ENCODE results near the gene SERPINA6.

DNA sequence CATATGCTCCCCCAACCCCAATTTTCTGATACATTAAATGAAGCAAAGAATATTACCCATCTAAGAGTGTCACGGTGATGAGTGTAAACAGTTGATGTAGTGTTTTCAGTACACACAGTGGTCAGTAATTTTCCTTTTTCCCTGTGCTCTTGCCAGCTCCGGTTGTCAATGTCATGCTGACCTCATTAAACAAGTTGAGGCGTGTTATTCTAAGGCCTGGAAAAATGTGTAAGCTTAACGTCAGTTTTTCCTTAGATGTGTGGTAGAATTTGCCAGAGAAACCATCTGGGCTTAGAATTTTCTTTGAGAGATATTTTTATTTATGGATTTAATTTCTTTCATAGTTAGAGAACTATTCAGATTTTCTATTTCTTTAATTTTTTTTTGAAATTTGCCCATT, 11.7 kb upstream of the SERPINA6 start:
- TF ChIP-seq, protein P1, sequence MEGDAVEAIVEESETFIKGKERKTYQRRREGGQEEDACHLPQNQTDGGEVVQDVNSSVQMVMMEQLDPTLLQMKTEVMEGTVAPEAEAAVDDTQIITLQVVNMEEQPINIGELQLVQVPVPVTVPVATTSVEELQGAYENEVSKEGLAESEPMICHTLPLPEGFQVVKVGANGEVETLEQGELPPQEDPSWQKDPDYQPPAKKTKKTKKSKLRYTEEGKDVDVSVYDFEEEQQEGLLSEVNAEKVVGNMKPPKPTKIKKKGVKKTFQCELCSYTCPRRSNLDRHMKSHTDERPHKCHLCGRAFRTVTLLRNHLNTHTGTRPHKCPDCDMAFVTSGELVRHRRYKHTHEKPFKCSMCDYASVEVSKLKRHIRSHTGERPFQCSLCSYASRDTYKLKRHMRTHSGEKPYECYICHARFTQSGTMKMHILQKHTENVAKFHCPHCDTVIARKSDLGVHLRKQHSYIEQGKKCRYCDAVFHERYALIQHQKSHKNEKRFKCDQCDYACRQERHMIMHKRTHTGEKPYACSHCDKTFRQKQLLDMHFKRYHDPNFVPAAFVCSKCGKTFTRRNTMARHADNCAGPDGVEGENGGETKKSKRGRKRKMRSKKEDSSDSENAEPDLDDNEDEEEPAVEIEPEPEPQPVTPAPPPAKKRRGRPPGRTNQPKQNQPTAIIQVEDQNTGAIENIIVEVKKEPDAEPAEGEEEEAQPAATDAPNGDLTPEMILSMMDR (IDR thresholded peaks at IDR 0.05) = no peak
- TF ChIP-seq POLR2A (IDR thresholded peaks at IDR 0.05; ENCODE audit: low read depth) = no peak
- no peak for TF ChIP-seq EP300 (IDR thresholded peaks at IDR 0.05)
